Measurements from ENCODE around the gene TPM1. TPM values are rescaled to one million over a fixed set of nuclear protein-coding genes. Genes with fewer than 3 reads are reported as not detected.

The TPM1 gene
- polyA plus RNA-seq, 1 of the 3 experiments (the other 2 are of a cell fraction), result 1,371 TPM

DNA sequence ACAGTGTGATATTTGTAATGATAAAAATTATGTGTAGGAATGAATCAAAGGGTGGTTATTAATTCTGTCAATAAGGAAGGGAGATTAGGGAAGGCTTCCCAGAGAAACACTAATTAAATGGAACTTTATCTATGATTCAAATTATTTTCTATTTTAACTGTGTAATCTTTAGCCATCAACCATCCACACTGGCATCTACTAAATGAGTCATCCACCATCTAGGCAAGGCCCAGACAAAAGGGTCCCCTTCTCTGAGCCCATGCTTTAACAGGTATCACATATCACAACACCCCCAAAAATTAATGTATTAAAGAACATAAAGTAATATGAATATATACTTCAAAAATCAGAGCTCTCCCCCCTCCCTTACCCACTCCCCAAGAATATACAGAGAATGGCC, 19.9 kb upstream of the TPM1 start (continued):
- TF ChIP-seq SMC3 (IDR thresholded peaks at IDR 0.05; ENCODE audit: low read depth, low read length) (no peak), POLR2AphosphoS5 (IDR thresholded peaks at IDR 0.05; ENCODE audit: low read depth, low read length) (no peak), ZBTB33 (IDR thresholded peaks at IDR 0.05; ENCODE audit: borderline replicate concordance, low read depth) (no peak)

- CTCF ChIA-PET, result interaction anchor here (1.1 to 1.4 kb wide), 2 partner anchors 17 to 281 kb away, joined by 3 to 4 read pairs; no protein-coding TSS in a partner anchor
- Histone ChIP-seq H3K4me3 (ENCODE audit: low read depth in 2 of 2, low read length in 1 of 2) (no peak overlapping the region), H3K36me3 (replicated peaks in 1 of 2; ENCODE audit: control insufficient read depth in 1 of 2, insufficient read depth in 2 of 2, low read length in 1 of 2) (no peaks in the 10 kb centered on the region), H3K9me3 (no peaks in the 10 kb centered on the region), H3K9me2 (no peaks in the 10 kb centered on the region), H2AFZ (ENCODE audit: low read depth) (no peak overlapping the region; the same call in 1 of the 2 replicates), H3K27ac (ENCODE audit: low read depth in 2 of 2, low read length in 1 of 2) (peak overlapping the region; percentile 76 to 97; a peak in 3 of 4 replicates), H3K4me1 (ENCODE audit: control insufficient read depth in 1 of 2, insufficient read depth in 2 of 2, low read depth in 1 of 2, low read length in 1 of 2) (peaks cover 6 to 42% of the 10 kb centered on the region in 2 experiments), H3K4me2 (peak overlapping the region; percentile 64), H3K27me3 (ENCODE audit: insufficient read depth) (no peaks in the 10 kb centered on the region), H4K20me1 (ENCODE audit: insufficient read depth) (no peaks in the 10 kb centered on the region), H3F3A (replicated peaks; ENCODE audit: insufficient read depth) (peaks cover 64% of the 10 kb centered on the region), H3K79me2 (ENCODE audit: insufficient read depth) (0 out of 2 replicates have a peak, but pooled peaks cover 5% of the 10 kb centered on the region), H3K9ac (peak overlapping the region; percentile 67)
- 44% methylated on average over 3 of the region's 3 CpGs for WGBS (ENCODE audit: low lambda C conversion rate)
- POLR2A ChIA-PET, result no interaction called here
- TF ChIP-seq TEAD4 (IDR thresholded peaks at IDR 0.05; ENCODE audit: borderline replicate concordance, insufficient read depth) (peak; percentile 70), PBX3 (IDR thresholded peaks at IDR 0.05) (peak; percentile 42), JUND (IDR thresholded peaks at IDR 0.05) (no peak), SIN3A (IDR thresholded peaks at IDR 0.05; ENCODE audit: borderline replicate concordance, low read depth, low read length) (no peak), FOXJ3 (CRISPR knock-in tag; IDR thresholded peaks at IDR 0.05) (no peak), FOXM1 (IDR thresholded peaks at IDR 0.05; ENCODE audit: low read depth) (no peak), TCF12 (IDR thresholded peaks at IDR 0.05) (peak; percentile 78), MAX (IDR thresholded peaks at IDR 0.05; ENCODE audit: low read depth) (peak; percentile 58; the same call in 1 of the 2 replicates), RCOR1 (IDR thresholded peaks at IDR 0.05; ENCODE audit: low read length) (no peak), RFX5 (IDR thresholded peaks at IDR 0.05; ENCODE audit: low read length) (no peak), TAF1 (IDR thresholded peaks at IDR 0.05; ENCODE audit: borderline replicate concordance, low read depth, low read length) (no peak), NFIC (IDR thresholded peaks at IDR 0.05; ENCODE audit: borderline replicate concordance) (peak; percentile 54; the same call in 1 of the 2 replicates), YY1 (IDR thresholded peaks at IDR 0.05; ENCODE audit: low read depth) (0 out of 2 replicates have a peak, but pooled peaks have one; percentile 55), EP300 (IDR thresholded peaks at IDR 0.05; ENCODE audit: borderline replicate concordance in 1 of 2, low read depth in 1 of 2, low read length in 1 of 2) (peak in 1 of 2 experiments; percentile 76; a peak in 1 of 4 replicates), RXRA (IDR thresholded peaks at IDR 0.05; ENCODE audit: borderline replicate concordance, low read depth) (peak; percentile 50; the same call in 1 of the 2 replicates), MEF2A (IDR thresholded peaks at IDR 0.05; ENCODE audit: borderline replicate concordance, low read depth) (no peak), FOSL2 (IDR thresholded peaks at IDR 0.05; ENCODE audit: borderline replicate concordance, low read depth) (peak; percentile 41; the same call in 1 of the 2 replicates)
- TF ChIP-seq, protein P1, sequence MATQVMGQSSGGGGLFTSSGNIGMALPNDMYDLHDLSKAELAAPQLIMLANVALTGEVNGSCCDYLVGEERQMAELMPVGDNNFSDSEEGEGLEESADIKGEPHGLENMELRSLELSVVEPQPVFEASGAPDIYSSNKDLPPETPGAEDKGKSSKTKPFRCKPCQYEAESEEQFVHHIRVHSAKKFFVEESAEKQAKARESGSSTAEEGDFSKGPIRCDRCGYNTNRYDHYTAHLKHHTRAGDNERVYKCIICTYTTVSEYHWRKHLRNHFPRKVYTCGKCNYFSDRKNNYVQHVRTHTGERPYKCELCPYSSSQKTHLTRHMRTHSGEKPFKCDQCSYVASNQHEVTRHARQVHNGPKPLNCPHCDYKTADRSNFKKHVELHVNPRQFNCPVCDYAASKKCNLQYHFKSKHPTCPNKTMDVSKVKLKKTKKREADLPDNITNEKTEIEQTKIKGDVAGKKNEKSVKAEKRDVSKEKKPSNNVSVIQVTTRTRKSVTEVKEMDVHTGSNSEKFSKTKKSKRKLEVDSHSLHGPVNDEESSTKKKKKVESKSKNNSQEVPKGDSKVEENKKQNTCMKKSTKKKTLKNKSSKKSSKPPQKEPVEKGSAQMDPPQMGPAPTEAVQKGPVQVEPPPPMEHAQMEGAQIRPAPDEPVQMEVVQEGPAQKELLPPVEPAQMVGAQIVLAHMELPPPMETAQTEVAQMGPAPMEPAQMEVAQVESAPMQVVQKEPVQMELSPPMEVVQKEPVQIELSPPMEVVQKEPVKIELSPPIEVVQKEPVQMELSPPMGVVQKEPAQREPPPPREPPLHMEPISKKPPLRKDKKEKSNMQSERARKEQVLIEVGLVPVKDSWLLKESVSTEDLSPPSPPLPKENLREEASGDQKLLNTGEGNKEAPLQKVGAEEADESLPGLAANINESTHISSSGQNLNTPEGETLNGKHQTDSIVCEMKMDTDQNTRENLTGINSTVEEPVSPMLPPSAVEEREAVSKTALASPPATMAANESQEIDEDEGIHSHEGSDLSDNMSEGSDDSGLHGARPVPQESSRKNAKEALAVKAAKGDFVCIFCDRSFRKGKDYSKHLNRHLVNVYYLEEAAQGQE (IDR thresholded peaks at IDR 0.05; ENCODE audit: low read depth, low read length), result peak; percentile 64; the same call in 1 of the 2 replicates
- no peak for DNase-seq
These were observed 19.1 kb upstream of the TPM1 start for GRCh38 chr15:63023351-63023945.
